ENCODE results near the gene NAT8. TPM values are rescaled to one million over a fixed set of nuclear protein-coding genes. Genes with fewer than 3 reads are reported as not detected.
"Not testable (repeated sequence)": the region's sequence is repeated elsewhere in the genome, so short reads cannot be mapped to it uniquely, and the experiment has no call there.

The NAT8 gene
- total RNA-seq, 1 donor from 2014 or later: not detected

DNA sequence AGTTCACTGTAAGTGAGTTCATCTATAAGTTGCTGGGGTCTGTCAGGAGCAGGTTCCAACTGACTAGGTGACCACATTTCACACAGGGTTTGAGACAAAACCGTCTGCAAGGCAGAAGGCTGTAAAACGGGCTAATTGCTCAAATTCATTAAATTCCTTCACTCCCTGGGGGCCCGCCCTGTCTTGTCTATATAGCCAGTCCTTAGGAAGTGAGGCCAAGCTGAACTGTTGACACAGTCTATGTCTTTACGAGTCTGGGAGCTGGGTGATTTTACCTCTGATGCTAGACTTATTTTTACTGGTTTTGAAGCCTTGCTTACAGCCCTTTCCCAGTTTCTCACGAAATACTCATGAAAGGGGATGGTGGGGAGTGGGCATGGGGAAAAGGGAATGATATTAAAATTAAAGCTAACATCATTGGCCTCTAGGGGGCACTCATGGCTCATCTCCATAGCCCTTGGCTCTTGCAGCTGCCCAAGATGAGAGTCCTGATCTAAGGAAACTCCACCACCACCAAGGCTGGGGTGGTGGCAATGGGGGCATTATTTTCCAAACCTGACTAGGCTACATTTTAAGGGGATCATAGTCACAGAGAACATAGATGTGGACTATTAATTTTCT is 37.8 kb upstream of the NAT8 start:
- H3K4me1 Mint-ChIP-seq: not testable (repeated sequence)
- peak; percentile 51 for DNase-seq (ENCODE audit: low read depth, low spot score)
- TF ChIP-seq, protein P1, sequence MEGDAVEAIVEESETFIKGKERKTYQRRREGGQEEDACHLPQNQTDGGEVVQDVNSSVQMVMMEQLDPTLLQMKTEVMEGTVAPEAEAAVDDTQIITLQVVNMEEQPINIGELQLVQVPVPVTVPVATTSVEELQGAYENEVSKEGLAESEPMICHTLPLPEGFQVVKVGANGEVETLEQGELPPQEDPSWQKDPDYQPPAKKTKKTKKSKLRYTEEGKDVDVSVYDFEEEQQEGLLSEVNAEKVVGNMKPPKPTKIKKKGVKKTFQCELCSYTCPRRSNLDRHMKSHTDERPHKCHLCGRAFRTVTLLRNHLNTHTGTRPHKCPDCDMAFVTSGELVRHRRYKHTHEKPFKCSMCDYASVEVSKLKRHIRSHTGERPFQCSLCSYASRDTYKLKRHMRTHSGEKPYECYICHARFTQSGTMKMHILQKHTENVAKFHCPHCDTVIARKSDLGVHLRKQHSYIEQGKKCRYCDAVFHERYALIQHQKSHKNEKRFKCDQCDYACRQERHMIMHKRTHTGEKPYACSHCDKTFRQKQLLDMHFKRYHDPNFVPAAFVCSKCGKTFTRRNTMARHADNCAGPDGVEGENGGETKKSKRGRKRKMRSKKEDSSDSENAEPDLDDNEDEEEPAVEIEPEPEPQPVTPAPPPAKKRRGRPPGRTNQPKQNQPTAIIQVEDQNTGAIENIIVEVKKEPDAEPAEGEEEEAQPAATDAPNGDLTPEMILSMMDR (conservative IDR thresholded peaks at IDR 0.05): peak; percentile 67

DNA sequence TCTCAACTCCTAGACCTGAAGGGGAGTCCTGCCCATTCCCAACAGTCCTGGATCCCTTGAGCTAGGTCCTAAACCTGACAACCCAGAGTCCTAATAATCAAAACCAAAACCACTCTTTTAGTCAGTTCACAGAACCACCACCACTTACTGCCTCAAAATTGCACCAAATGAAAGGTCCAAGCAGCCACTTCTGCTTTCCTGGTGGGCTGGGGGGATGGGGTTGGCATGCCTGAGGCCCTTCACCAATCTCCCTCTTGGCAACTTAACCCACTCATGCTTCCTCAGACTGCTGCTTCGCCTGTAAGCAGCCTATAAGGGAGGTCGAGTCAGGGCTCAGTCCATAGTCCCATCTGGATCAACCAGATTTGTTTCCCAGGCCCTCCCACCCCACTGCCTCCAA is 37.0 kb upstream of the NAT8 start:
- H3K9me3 Mint-ChIP-seq; H3K4me1 Mint-ChIP-seq; H3K4me3 Mint-ChIP-seq; H3K36me3 Mint-ChIP-seq (ENCODE audit: low read depth); DNase-seq (ENCODE audit: low read depth, low spot score): not testable (repeated sequence)
- Mint-ChIP-seq H3K27me3 (ENCODE audit: low read depth) (peaks cover 20% of the 10 kb centered on the region), H3K27ac (ENCODE audit: unreplicated experiment) (peak overlapping the region; percentile 43)

More for the DNA sequence above, 37.8 kb upstream of the NAT8 start:
- H3K9me3 Mint-ChIP-seq; H3K36me3 Mint-ChIP-seq (ENCODE audit: low read depth); H3K27ac Mint-ChIP-seq (ENCODE audit: unreplicated experiment); H3K4me3 Mint-ChIP-seq: not testable (repeated sequence)
- peaks cover 22% of the 10 kb centered on the region for H3K27me3 Mint-ChIP-seq (ENCODE audit: low read depth)

DNA sequence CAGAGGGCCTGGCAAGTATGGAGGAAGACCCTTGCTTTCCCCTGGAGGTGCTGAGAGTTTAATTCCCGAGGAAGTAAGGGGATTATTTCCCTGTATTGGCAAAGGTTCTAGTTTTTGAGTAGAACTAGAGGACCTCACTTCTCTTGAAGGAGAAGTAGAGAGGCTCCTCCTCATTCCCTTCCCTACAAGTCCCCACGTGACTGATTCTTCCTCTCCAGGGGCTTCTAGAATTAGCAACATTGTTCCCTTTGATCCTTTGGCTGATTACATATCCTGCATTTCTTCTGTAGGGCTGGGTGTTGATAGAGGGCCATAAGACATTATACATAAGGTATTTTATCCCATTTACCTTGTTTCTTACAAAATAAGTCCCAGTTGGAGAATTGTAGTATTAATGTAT is 35.8 kb upstream of the NAT8 start:
- H3K4me3 Mint-ChIP-seq; H3K4me1 Mint-ChIP-seq; H3K36me3 Mint-ChIP-seq (ENCODE audit: low read depth); H3K27ac Mint-ChIP-seq (ENCODE audit: unreplicated experiment); H3K9me3 Mint-ChIP-seq; DNase-seq (ENCODE audit: low read depth, low spot score): not testable (repeated sequence)
- H3K27me3 Mint-ChIP-seq (ENCODE audit: low read depth): peaks cover 11% of the 10 kb centered on the region

DNA sequence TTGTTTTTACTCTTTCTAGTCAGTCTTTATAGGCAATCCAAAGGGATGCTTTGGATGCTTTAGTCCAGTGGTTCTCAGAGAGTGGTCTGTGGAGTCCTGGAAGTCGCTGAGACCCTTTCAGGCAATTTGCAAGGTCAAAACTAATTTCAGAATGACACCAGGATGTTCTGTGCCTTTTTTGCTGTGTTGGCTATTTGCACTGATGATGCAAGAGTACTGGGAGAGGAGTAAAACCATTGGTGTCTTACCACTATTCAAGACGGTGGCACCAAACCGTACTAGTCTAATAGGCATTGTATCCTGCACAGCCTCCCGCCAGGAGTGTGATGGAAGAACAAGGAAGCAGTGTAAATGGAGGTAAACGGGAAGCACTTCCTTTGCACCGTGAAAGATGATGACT is 34.0 kb upstream of the NAT8 start:
- not testable (repeated sequence) for H3K9me3 Mint-ChIP-seq; H3K27me3 Mint-ChIP-seq (ENCODE audit: low read depth); H3K27ac Mint-ChIP-seq (ENCODE audit: unreplicated experiment); H3K4me3 Mint-ChIP-seq; DNase-seq (ENCODE audit: low read depth, low spot score); H3K36me3 Mint-ChIP-seq (ENCODE audit: low read depth); H3K4me1 Mint-ChIP-seq

DNA sequence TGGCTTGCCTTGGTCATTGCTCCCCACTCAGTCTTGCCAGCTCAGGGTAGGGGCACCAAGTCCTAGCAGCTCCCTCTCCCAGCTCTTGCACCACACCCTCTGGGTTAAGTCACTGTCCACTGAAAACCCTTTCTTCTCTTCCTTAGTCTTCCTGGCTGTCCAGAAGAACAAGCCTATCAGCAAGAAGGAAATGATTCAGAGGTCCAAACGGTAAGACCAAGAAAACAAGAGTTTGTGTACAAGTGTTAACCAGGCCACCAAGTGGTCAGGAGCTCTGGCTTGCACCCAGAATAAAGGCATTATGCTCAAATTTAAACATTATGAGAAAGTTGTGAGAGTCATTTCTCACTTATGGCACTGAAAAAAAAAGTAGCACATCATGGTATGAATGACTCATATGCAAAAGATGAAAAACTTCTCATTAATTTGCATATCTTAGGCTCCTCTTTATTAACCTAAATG is 32.5 kb upstream of the NAT8 start:
- H3K4me3 Mint-ChIP-seq; H3K27ac Mint-ChIP-seq (ENCODE audit: unreplicated experiment); H3K4me1 Mint-ChIP-seq; H3K9me3 Mint-ChIP-seq; H3K36me3 Mint-ChIP-seq (ENCODE audit: low read depth); DNase-seq (ENCODE audit: low read depth, low spot score); H3K27me3 Mint-ChIP-seq (ENCODE audit: low read depth): not testable (repeated sequence)

DNA sequence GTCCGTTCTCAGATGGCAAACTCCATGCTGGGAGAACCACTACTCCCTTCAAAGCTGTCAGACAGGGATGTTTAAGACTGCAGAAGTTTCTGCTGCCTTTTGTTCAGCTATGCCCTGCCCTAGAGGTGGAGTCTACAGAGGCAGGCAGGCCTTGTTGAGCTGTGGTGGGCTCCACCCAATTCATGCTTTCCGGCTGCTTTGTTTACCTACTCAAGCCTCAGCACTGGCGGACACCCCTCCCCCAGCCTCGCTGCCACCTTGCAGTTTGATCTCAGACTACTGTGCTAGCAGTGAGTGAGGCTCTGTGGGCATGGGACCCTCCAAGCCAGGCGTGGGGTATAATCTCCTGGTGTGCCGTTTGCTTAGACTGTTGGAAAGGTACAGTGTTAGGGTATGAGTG is 27.8 kb upstream of the NAT8 start:
- not testable (repeated sequence) for H3K4me1 Mint-ChIP-seq; H3K9me3 Mint-ChIP-seq; H3K4me3 Mint-ChIP-seq; DNase-seq (ENCODE audit: low read depth, low spot score); H3K27ac Mint-ChIP-seq (ENCODE audit: unreplicated experiment); H3K36me3 Mint-ChIP-seq (ENCODE audit: low read depth)
- peaks cover 39% of the 10 kb centered on the region for H3K27me3 Mint-ChIP-seq (ENCODE audit: low read depth)

DNA sequence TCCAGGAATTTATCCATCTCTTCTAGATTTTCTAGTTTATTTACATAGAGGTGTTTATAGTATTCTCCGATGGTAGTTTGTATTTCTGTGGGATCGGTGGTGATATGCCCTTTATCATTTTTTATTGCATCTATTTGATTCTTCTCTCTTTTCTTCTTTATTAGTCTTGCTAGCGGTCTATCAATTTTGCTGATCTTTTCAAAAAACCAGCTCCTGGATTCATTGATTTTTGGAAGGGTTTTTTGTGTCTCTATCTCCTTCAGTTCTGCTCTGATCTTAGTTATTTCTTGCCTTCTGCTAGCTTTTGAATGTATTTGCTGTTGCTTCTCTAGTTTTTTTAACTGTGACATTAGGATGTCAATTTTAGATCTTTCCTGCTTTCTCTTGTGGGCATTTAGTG is 25.0 kb upstream of the NAT8 start:
- DNase-seq (ENCODE audit: low read depth, low spot score); H3K27ac Mint-ChIP-seq (ENCODE audit: unreplicated experiment); H3K36me3 Mint-ChIP-seq (ENCODE audit: low read depth); H3K4me3 Mint-ChIP-seq; H3K9me3 Mint-ChIP-seq; H3K4me1 Mint-ChIP-seq: not testable (repeated sequence)
- H3K27me3 Mint-ChIP-seq (ENCODE audit: low read depth): peaks cover 51% of the 10 kb centered on the region

DNA sequence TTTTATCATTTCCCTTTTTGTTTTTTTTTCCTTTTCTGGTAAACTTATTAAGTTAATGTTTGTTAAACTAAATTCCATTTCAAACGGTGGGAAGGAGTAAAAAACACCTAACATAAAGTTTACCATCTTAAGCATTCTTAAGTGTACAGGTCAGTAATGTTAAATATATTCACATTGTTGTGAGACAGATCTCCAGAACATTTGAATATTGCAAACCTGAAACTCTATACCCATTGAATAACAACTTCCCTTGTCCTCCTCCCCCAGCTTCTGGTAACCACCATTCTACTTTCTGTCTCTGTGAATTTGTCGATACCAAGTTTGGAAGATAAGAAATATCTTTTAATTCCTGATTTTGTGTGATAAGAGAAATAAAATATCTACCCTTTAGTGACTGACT is 12.0 kb upstream of the NAT8 start:
- Mint-ChIP-seq H3K27ac (ENCODE audit: unreplicated experiment) (no peak overlapping the region), H3K4me3 (no peak overlapping the region), H3K36me3 (ENCODE audit: low read depth) (no peaks in the 10 kb centered on the region), H3K9me3 (peaks cover 2% of the 10 kb centered on the region), H3K27me3 (ENCODE audit: low read depth) (peaks cover 19% of the 10 kb centered on the region), H3K4me1 (no peaks in the 10 kb centered on the region)
- no peak for DNase-seq (ENCODE audit: low read depth, low spot score)
- TF ChIP-seq, protein P1 (conservative IDR thresholded peaks at IDR 0.05): no peak

DNA sequence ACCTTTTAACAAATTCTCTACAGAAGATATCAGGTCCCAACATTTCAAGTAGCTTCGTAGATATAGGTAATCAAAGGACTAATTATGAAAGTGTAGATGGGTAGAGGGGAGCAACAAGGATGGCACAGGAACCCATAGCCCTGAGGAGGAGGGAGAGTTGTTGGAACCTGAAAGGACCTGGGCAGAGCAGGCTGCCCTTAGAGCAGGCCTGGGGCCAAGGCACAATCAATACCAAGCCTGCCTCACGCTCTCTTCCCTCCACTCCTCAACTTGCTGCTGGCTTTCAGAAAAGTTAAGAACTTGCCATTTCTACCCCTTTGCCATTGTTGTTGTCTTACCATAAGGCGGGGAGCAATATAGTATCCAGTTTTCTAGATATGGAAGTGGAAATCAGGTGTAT is 10.1 kb upstream of the NAT8 start:
- H3K4me1 Mint-ChIP-seq: no peaks in the 10 kb centered on the region

More for the DNA sequence above, 10.1 kb upstream of the NAT8 start:
- H3K36me3 Mint-ChIP-seq (ENCODE audit: low read depth): peaks cover 6% of the 10 kb centered on the region
- TF ChIP-seq, protein P1 (conservative IDR thresholded peaks at IDR 0.05): no peak
- no peak overlapping the region for H3K27ac Mint-ChIP-seq (ENCODE audit: unreplicated experiment)
- H3K27me3 Mint-ChIP-seq (ENCODE audit: low read depth): peaks cover 8% of the 10 kb centered on the region
- H3K9me3 Mint-ChIP-seq: no peaks in the 10 kb centered on the region
- no peak for DNase-seq (ENCODE audit: low read depth, low spot score)
- no peak overlapping the region for H3K4me3 Mint-ChIP-seq

Data from neural crest cell (in vitro differentiated cells).